H1 (cell line): ENCODE results near the gene TNFSF4. TPM values are rescaled to one million over a fixed set of nuclear protein-coding genes. Genes with fewer than 3 reads are reported as not detected.

Experiments
- ASH2L ChIP-seq: fragments of 200-600, 300-600 bp; sonication (generic); IDR thresholded peaks from one replicate; pipeline ENCODE4 v1.7.1; 2017; ENCODE audit warnings: low read length
- BACH1 ChIP-seq: IDR thresholded peaks from 2 replicates; pipeline ENCODE4 v1.6.1; 2012; ENCODE audit warnings: low read length, improper control_type of control experiment
- GTF2F1 ChIP-seq: IDR thresholded peaks from 2 replicates; pipeline ENCODE4 v1.6.1; 2012; ENCODE audit warnings: low read depth, low read length, improper control_type of control experiment, borderline replicate concordance
- RBBP5 ChIP-seq: IDR thresholded peaks from 2 replicates; pipeline ENCODE4 v1.7.1; 2012; ENCODE audit warnings: low read depth, mild to moderate bottlenecking, inconsistent platforms, low read length, moderate library complexity, borderline replicate concordance
- SIN3A ChIP-seq, 2 experiments: IDR thresholded peaks in 1 of 2; conservative IDR thresholded peaks in 1 of 2; 2 replicates each; pipeline ENCODE4 v1.6.1; 2011 to 2012; ENCODE audit warnings: low read length in 2 of 2, improper control_type of control experiment in 1 of 2, low read depth in 1 of 2, mild to moderate bottlenecking in 1 of 2
- TAF7 ChIP-seq: optimal IDR thresholded peaks from 2 replicates; pipeline ENCODE3; 2011; ENCODE audit warnings: low read depth, mild to moderate bottlenecking, inconsistent platforms, low read length, moderate library complexity, borderline replicate concordance
- polyA plus RNA-seq, 7 experiments: library from polyadenylated mRNA; depleted of rRNA in 3 of 7; stranded (reverse) in 5 of 7; unstranded in 2 of 7; fragments of >200 nt in 5 of 7; fragments of 200-250 nt in 2 of 7; gene quantifications; 1 replicate in 5 of 7; 2 replicates in 1 of 7; 4 replicates in 1 of 7; pipeline versions ENCODE4 v1.2.1 to v1.2.3, GENCODE V29; 2011 to 2013; ENCODE audit warnings: missing spikeins in 2 of 7, mixed read lengths in 2 of 7
- total RNA-seq: library from RNA; stranded (reverse); fragmentation: NEBNext Ultra II Directional; extraction: Animal tissue kit (Norgen Biotek cat#: 25700); gene quantifications from 2 replicates; pipeline ENCODE4 v1.2.1, GENCODE V29; 2021
- TF ChIP-seq, protein P1 (sequence below): IDR thresholded peaks from 2 replicates; pipeline ENCODE4 v1.6.1; 2011; ENCODE audit warnings: low read depth, mild to moderate bottlenecking, low read length; ENCODE audit not compliant: insufficient read depth
- TF ChIP-seq, protein P2 (sequence below): IDR thresholded peaks from 2 replicates; pipeline ENCODE4 v1.6.1; 2012; ENCODE audit warnings: low read length, inconsistent platforms

Gene TNFSF4
- total and polyA plus RNA-seq, 2 of the 8 experiments (the other 6 are each of a cell fraction or from before 2014, with no cell fraction given): 0.54 to 0.63 TPM

DNA sequence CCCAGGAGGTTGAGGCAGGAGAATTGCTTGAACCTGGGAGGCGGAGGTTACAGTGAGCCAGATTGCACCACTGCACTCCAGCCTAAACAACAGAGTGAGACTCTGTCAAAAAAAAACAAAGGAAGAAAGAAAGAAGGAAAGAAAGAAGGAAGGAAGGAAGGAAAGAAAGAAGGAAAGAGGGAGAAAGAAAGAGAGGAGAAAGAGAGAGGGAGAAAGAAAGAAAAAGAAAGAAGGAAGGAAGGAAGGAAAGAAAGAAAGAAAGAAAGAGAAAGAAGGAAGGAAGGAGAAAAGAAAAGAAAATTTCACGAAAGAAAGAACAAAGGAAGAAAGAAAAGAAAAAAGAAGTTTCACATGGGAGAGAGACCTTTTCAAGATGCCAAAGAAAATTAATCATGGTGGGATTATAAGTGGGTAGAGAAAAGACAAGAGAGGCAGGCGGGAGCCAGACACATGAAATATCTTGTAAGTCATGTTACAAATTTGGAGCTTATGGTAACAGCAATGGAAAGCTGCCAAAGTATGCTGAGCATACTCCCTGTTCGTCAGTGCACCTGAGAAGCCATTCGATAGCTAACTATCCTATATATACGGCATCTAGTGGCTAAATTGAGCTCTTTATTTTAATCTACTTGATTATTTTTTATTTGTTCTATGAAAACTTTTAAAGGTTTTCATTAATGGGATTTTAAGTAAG is 41.3 kb upstream of the TNFSF4 start (continued):
- TF ChIP-seq, protein P1, sequence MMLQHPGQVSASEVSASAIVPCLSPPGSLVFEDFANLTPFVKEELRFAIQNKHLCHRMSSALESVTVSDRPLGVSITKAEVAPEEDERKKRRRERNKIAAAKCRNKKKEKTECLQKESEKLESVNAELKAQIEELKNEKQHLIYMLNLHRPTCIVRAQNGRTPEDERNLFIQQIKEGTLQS: no peak
- TF ChIP-seq SIN3A (conservative IDR thresholded peaks at IDR 0.05 in 1 of 2, IDR thresholded peaks at IDR 0.05 in 1 of 2; ENCODE audit: low read depth in 1 of 2, low read length in 2 of 2): no peak
- TF ChIP-seq RBBP5: no peak
- TF ChIP-seq, protein P2, sequence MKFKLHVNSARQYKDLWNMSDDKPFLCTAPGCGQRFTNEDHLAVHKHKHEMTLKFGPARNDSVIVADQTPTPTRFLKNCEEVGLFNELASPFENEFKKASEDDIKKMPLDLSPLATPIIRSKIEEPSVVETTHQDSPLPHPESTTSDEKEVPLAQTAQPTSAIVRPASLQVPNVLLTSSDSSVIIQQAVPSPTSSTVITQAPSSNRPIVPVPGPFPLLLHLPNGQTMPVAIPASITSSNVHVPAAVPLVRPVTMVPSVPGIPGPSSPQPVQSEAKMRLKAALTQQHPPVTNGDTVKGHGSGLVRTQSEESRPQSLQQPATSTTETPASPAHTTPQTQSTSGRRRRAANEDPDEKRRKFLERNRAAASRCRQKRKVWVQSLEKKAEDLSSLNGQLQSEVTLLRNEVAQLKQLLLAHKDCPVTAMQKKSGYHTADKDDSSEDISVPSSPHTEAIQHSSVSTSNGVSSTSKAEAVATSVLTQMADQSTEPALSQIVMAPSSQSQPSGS: no peak
- TF ChIP-seq ASH2L: no peak
- TF ChIP-seq TAF7: no peak
- TF ChIP-seq GTF2F1: no peak
- TF ChIP-seq BACH1: no peak
